Panc1 (cell line): ENCODE results near the gene TM7SF2.
"Not testable (repeated sequence)": the region's sequence is repeated elsewhere in the genome, so short reads cannot be mapped to it uniquely, and the experiment has no call there.

ENCODE experiments used
- POLR2AphosphoS5 ChIP-seq: IDR thresholded peaks from 2 replicates; pipeline ENCODE4 v1.6.1; 2012; ENCODE audit warnings: mild to moderate bottlenecking, low read depth, low read length, moderate library complexity
- SIN3A ChIP-seq: IDR thresholded peaks from 2 replicates; pipeline ENCODE4 v1.6.1; 2012; ENCODE audit warnings: low read depth, mild to moderate bottlenecking, low read length, moderate library complexity, borderline replicate concordance; ENCODE audit not compliant: insufficient read depth
- TCF7L2 ChIP-seq: IDR thresholded peaks from 2 replicates; pipeline ENCODE4 v1.6.1; 2011; ENCODE audit warnings: mild to moderate bottlenecking, low read depth, low read length, inconsistent platforms
- TF ChIP-seq, protein P1 (sequence below), 2 experiments: IDR thresholded peaks; 2 replicates each; pipeline ENCODE4 v1.6.1; 2011 to 2012; ENCODE audit warnings: low read depth in 2 of 2, control low read depth in 1 of 2, low read length in 1 of 2, mild to moderate bottlenecking in 1 of 2, moderate library complexity in 1 of 2; ENCODE audit not compliant: insufficient read depth in 1 of 2
- TF ChIP-seq, protein P2 (sequence below): fragments of 450-650 bp; IDR thresholded peaks from 2 replicates; pipeline ENCODE4 v1.5.1; 2017; ENCODE audit warnings: mild to moderate bottlenecking

DNA sequence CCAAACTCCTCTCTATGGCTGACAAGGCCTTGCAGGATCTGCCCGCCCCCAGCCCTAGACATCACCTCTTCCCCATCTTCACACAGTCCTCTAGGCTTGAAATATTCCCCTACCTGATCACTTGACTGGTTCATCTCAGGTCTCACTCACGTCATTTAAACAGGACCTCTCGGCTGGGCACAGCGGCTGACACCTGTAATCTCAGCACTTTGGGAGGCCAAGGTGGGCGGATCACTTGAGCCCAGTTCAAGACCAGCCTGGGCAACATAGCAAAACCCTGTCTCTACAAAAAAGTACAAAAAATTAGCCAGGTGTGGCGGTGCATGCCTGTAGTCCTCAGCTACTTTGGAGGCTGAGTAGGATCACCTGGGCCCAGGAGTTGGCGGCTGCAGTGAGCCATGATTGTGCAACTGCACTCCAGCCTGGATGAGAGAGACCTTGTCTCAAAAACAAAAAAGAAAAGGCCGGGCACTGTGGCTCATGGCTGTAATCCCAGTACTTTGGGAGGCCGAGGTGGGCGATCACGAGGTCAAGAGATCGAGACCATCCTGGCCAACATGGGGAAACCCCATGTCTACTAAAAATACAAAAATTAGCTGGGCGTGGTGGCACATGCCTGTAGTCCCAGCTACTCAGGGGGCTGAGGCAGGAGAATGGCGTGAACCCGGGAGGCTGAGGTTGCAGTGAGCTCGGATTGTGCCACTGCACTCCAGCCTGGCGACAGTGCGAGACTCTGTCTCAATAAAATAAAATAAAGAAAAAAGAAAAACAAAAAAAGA lies 7.4 kb downstream of the TM7SF2 start:
- TF ChIP-seq POLR2AphosphoS5, SIN3A, TCF7L2: not testable (repeated sequence)
- TF ChIP-seq, protein P1, sequence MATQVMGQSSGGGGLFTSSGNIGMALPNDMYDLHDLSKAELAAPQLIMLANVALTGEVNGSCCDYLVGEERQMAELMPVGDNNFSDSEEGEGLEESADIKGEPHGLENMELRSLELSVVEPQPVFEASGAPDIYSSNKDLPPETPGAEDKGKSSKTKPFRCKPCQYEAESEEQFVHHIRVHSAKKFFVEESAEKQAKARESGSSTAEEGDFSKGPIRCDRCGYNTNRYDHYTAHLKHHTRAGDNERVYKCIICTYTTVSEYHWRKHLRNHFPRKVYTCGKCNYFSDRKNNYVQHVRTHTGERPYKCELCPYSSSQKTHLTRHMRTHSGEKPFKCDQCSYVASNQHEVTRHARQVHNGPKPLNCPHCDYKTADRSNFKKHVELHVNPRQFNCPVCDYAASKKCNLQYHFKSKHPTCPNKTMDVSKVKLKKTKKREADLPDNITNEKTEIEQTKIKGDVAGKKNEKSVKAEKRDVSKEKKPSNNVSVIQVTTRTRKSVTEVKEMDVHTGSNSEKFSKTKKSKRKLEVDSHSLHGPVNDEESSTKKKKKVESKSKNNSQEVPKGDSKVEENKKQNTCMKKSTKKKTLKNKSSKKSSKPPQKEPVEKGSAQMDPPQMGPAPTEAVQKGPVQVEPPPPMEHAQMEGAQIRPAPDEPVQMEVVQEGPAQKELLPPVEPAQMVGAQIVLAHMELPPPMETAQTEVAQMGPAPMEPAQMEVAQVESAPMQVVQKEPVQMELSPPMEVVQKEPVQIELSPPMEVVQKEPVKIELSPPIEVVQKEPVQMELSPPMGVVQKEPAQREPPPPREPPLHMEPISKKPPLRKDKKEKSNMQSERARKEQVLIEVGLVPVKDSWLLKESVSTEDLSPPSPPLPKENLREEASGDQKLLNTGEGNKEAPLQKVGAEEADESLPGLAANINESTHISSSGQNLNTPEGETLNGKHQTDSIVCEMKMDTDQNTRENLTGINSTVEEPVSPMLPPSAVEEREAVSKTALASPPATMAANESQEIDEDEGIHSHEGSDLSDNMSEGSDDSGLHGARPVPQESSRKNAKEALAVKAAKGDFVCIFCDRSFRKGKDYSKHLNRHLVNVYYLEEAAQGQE (IDR thresholded peaks at IDR 0.05; ENCODE audit: insufficient read depth in 1 of 2, low read depth in 2 of 2, low read length in 1 of 2) = not testable (repeated sequence)
- TF ChIP-seq, protein P2, sequence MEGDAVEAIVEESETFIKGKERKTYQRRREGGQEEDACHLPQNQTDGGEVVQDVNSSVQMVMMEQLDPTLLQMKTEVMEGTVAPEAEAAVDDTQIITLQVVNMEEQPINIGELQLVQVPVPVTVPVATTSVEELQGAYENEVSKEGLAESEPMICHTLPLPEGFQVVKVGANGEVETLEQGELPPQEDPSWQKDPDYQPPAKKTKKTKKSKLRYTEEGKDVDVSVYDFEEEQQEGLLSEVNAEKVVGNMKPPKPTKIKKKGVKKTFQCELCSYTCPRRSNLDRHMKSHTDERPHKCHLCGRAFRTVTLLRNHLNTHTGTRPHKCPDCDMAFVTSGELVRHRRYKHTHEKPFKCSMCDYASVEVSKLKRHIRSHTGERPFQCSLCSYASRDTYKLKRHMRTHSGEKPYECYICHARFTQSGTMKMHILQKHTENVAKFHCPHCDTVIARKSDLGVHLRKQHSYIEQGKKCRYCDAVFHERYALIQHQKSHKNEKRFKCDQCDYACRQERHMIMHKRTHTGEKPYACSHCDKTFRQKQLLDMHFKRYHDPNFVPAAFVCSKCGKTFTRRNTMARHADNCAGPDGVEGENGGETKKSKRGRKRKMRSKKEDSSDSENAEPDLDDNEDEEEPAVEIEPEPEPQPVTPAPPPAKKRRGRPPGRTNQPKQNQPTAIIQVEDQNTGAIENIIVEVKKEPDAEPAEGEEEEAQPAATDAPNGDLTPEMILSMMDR = not testable (repeated sequence)
